Neural cell (in vitro differentiated cells): ENCODE data around the gene CPM. TPM values are rescaled to one million over a fixed set of nuclear protein-coding genes. Genes with fewer than 3 reads are reported as not detected.

Experiments
- H2AFZ ChIP-seq: fragments of 200-600, 300-800 bp; sonication (generic), shearing (Covaris generic); 2 replicates; pipeline ENCODE4 v1.6.0; 2014; ENCODE audit warnings: low read depth, mild to moderate bottlenecking, antibody characterized with exemption, low read length, moderate library complexity
- H3F3A ChIP-seq: fragments of 200-600 bp; shearing (Covaris generic); 2 replicates; pipeline ENCODE4 v1.6.1; 2016; ENCODE audit warnings: mild to moderate bottlenecking, moderate library complexity, mixed read lengths, antibody characterized with exemption, low read length; ENCODE audit not compliant: insufficient read depth, poor library complexity, severe bottlenecking
- H3K27ac ChIP-seq: fragments of 200-600, 300-800 bp; sonication (generic), shearing (Covaris generic); 2 replicates; pipeline ENCODE4 v1.5.1; 2014; ENCODE audit warnings: mild to moderate bottlenecking, low read length, moderate library complexity
- H3K27me3 ChIP-seq: fragments of 300-800, 200-600 bp; sonication (generic), shearing (Covaris generic); 2 replicates; pipeline ENCODE4 v1.6.0; 2014; ENCODE audit warnings: mild to moderate bottlenecking, low read depth, low read length, moderate library complexity; ENCODE audit not compliant: insufficient read depth
- H3K36me3 ChIP-seq: fragments of 300-800, 200-600 bp; sonication (generic), shearing (Covaris generic); 2 replicates; pipeline ENCODE4 v1.5.1; 2014; ENCODE audit warnings: mild to moderate bottlenecking, antibody characterized with exemption, low read length, moderate library complexity; ENCODE audit not compliant: insufficient read depth
- H3K4me2 ChIP-seq: fragments of 300-800, 200-600 bp; sonication (generic), shearing (Covaris generic); 2 replicates; pipeline ENCODE4 v1.6.0; 2014; ENCODE audit warnings: mild to moderate bottlenecking, low read length
- H3K4me3 ChIP-seq: fragments of 300-800, 200-600 bp; sonication (generic), shearing (Covaris generic); 2 replicates; pipeline ENCODE4 v1.5.1; 2014; ENCODE audit warnings: mild to moderate bottlenecking, low read length, moderate library complexity
- H3K79me2 ChIP-seq: fragments of 200-600 bp; shearing (Covaris generic); replicated peaks from 2 replicates; pipeline ENCODE4 v1.6.0; 2014; ENCODE audit warnings: mild to moderate bottlenecking, low read length, moderate library complexity; ENCODE audit not compliant: insufficient read depth
- H3K9ac ChIP-seq: fragments of 300-800, 200-600 bp; sonication (generic), shearing (Covaris generic); 2 replicates; pipeline ENCODE4 v1.6.1; 2016; ENCODE audit warnings: mild to moderate bottlenecking, low read length, mixed read lengths
- H3K9me2 ChIP-seq: fragments of 200-600 bp; shearing (Covaris generic); 2 replicates; pipeline ENCODE4 v1.6.1; 2016; ENCODE audit warnings: mild to moderate bottlenecking, low read length, mixed read lengths; ENCODE audit not compliant: insufficient read depth
- H3K9me3 ChIP-seq: fragments of 200-600, 300-800 bp; sonication (generic), shearing (Covaris generic); 2 replicates; pipeline ENCODE4 v1.6.1; 2016; ENCODE audit warnings: mild to moderate bottlenecking, mixed run types, low read length, moderate library complexity, mixed read lengths
- H4K20me1 ChIP-seq: fragments of 200-600 bp; shearing (Covaris generic); 2 replicates; pipeline ENCODE4 v1.6.1; 2016; ENCODE audit warnings: mild to moderate bottlenecking, mixed run types; ENCODE audit not compliant: insufficient read depth
- CTCF ChIP-seq: fragments of 450-650 bp; IDR thresholded peaks from 2 replicates; pipeline ENCODE4 v1.5.1; 2014; ENCODE audit warnings: antibody characterized with exemption, mild to moderate bottlenecking, moderate library complexity; ENCODE audit not compliant: poor library complexity, severe bottlenecking
- EP300 ChIP-seq: fragments of 450-650 bp; conservative IDR thresholded peaks from 2 replicates; pipeline ENCODE4 v1.6.1; 2014; ENCODE audit warnings: antibody characterized with exemption, mild to moderate bottlenecking, moderate library complexity; ENCODE audit not compliant: poor library complexity, severe bottlenecking
- EZH2 ChIP-seq: fragments of 200-600, 300-800 bp; shearing (Covaris generic), sonication (generic); IDR thresholded peaks from 2 replicates; pipeline ENCODE4 v1.6.1; 2014; ENCODE audit warnings: antibody characterized with exemption, low read length, borderline replicate concordance, mild to moderate bottlenecking; ENCODE audit not compliant: insufficient read depth, poor library complexity, severe bottlenecking
- MXI1 ChIP-seq: fragments of 450-650 bp; conservative IDR thresholded peaks from 2 replicates; pipeline ENCODE4 v1.6.1; 2014; ENCODE audit warnings: antibody characterized with exemption, mild to moderate bottlenecking; ENCODE audit not compliant: poor library complexity, severe bottlenecking
- POLR2AphosphoS5 ChIP-seq: IDR thresholded peaks from 2 replicates; pipeline ENCODE4 v1.6.1; 2012
- RAD21 ChIP-seq: fragments of 450-650 bp; conservative IDR thresholded peaks from 2 replicates; pipeline ENCODE4 v1.6.1; 2014; ENCODE audit warnings: antibody characterized with exemption, mild to moderate bottlenecking, moderate library complexity
- SMC3 ChIP-seq: fragments of 450-650 bp; conservative IDR thresholded peaks from 2 replicates; pipeline ENCODE4 v1.6.1; 2014; ENCODE audit warnings: antibody characterized with exemption, mild to moderate bottlenecking, moderate library complexity; ENCODE audit not compliant: poor library complexity
- TAF1 ChIP-seq: IDR thresholded peaks from 2 replicates; pipeline ENCODE4 v1.6.1; 2012; ENCODE audit warnings: low read depth
- polyA plus RNA-seq: library from polyadenylated mRNA; depleted of rRNA; stranded (reverse); fragments of >200 nt; gene quantifications from 2 replicates; pipeline ENCODE4 v1.2.3, GENCODE V29; 2014
- TF ChIP-seq, protein P1 (sequence below): IDR thresholded peaks from 2 replicates; pipeline ENCODE4 v1.6.1; 2012; ENCODE audit warnings: borderline replicate concordance

Gene CPM
- polyA plus RNA-seq, 1 donor from 2014 or later: not detected

DNA sequence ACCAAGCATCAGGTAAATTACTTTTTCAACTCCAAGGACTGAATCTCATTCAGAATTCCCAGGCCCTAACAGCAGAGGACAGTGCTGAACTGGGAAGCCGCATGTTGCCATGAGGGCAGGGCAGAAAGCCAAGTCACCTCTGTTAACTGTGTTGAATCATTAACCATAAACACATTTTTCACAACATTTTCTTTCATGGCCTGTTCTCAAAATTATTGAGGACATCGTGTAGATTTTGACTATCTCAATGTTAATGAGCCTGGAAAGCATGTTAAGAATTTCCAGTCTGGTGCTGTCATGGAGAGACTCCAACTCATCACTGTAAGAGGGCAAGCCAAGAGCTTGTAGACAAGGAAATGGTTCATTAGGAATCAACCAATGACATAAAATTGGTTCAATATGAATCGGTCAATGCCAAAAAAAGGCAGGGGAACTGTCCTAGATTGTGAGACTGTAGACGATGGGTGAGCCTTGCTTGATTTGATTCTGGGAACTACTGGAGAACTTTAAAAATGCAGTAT lies 33.7 kb downstream of the CPM start:
- Histone ChIP-seq H3K4me2 (no peak overlapping the region), H3K27ac (no peak overlapping the region), H3K36me3 (no peaks in the 10 kb centered on the region), H3F3A (no peaks in the 10 kb centered on the region), H3K79me2 (no peaks in the 10 kb centered on the region), H4K20me1 (no peaks in the 10 kb centered on the region), H3K4me3 (no peak overlapping the region), H3K27me3 (no peaks in the 10 kb centered on the region), H3K9me2 (no peaks in the 10 kb centered on the region), H2AFZ (no peak overlapping the region), H3K9ac (no peak overlapping the region), H3K9me3 (no peaks in the 10 kb centered on the region)
- TF ChIP-seq TAF1 (no peak), CTCF (no peak), RAD21 (no peak), SMC3 (no peak), EZH2 (no peak), EP300 (no peak), MXI1 (no peak)
- TF ChIP-seq, protein P1, sequence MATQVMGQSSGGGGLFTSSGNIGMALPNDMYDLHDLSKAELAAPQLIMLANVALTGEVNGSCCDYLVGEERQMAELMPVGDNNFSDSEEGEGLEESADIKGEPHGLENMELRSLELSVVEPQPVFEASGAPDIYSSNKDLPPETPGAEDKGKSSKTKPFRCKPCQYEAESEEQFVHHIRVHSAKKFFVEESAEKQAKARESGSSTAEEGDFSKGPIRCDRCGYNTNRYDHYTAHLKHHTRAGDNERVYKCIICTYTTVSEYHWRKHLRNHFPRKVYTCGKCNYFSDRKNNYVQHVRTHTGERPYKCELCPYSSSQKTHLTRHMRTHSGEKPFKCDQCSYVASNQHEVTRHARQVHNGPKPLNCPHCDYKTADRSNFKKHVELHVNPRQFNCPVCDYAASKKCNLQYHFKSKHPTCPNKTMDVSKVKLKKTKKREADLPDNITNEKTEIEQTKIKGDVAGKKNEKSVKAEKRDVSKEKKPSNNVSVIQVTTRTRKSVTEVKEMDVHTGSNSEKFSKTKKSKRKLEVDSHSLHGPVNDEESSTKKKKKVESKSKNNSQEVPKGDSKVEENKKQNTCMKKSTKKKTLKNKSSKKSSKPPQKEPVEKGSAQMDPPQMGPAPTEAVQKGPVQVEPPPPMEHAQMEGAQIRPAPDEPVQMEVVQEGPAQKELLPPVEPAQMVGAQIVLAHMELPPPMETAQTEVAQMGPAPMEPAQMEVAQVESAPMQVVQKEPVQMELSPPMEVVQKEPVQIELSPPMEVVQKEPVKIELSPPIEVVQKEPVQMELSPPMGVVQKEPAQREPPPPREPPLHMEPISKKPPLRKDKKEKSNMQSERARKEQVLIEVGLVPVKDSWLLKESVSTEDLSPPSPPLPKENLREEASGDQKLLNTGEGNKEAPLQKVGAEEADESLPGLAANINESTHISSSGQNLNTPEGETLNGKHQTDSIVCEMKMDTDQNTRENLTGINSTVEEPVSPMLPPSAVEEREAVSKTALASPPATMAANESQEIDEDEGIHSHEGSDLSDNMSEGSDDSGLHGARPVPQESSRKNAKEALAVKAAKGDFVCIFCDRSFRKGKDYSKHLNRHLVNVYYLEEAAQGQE: no peak

- TF ChIP-seq TAF1 (no peak), SMC3 (no peak), EP300 (no peak), MXI1 (no peak), POLR2AphosphoS5 (no peak), CTCF (no peak), RAD21 (no peak)
- TF ChIP-seq, protein P1: no peak
- H3K27ac ChIP-seq: no peak overlapping the region
- no peak overlapping the region for H3K4me3 ChIP-seq
- no peaks in the 10 kb centered on the region for H3K36me3 ChIP-seq
- H3K27me3 ChIP-seq: no peaks in the 10 kb centered on the region
- no peak overlapping the region for H3K4me2 ChIP-seq
- H3F3A ChIP-seq: no peaks in the 10 kb centered on the region
- no peaks in the 10 kb centered on the region for H3K9me2 ChIP-seq
- H3K79me2 ChIP-seq: no peaks in the 10 kb centered on the region
- H3K9ac ChIP-seq: no peak overlapping the region
- H3K9me3 ChIP-seq: no peaks in the 10 kb centered on the region
- no peak overlapping the region for H2AFZ ChIP-seq
- H4K20me1 ChIP-seq: no peaks in the 10 kb centered on the region
Observed at GRCh38 chr12:68896881-68897540, 36.0 kb downstream of the CPM start.
